Liver (tissue), 9 donors: ENCODE measurements around the gene PHC1. TPM values are rescaled to one million over a fixed set of nuclear protein-coding genes. Genes with fewer than 3 reads are reported as not detected.

Experiments
- DNase-seq: peaks from one replicate; pipeline ENCODE4 v3.0.0-alpha.2; 2017; ENCODE audit warnings: low spot score
- H3K27ac ChIP-seq, 2 donors: one replicate each; pipeline ENCODE4 v1.7.0; 2013; ENCODE audit warnings: inconsistent platforms in 2 of 2, low read length in 2 of 2, control low read depth in 1 of 2, low read depth in 1 of 2, mild to moderate bottlenecking in 1 of 2
- H3K27me3 ChIP-seq, 4 donors: one replicate each; pipeline versions ENCODE4 v1.6.1 to v1.7.0; 2013; ENCODE audit warnings: low read length in 3 of 4, inconsistent platforms in 1 of 4, mild to moderate bottlenecking in 1 of 4, moderate library complexity in 1 of 4; ENCODE audit not compliant: control insufficient read depth in 4 of 4, insufficient read depth in 4 of 4
- H3K36me3 ChIP-seq, 4 donors: one replicate each; pipeline versions ENCODE4 v1.6.1 to v1.7.0; 2013; ENCODE audit warnings: low read length in 3 of 4, mild to moderate bottlenecking in 3 of 4, low read depth in 1 of 4, moderate library complexity in 1 of 4; ENCODE audit not compliant: control insufficient read depth in 4 of 4, insufficient read depth in 3 of 4
- H3K4me1 ChIP-seq, 4 donors: one replicate each; pipeline versions ENCODE4 v1.6.1 to v1.7.0; 2013; ENCODE audit warnings: low read length in 3 of 4, mild to moderate bottlenecking in 3 of 4, moderate library complexity in 1 of 4; ENCODE audit not compliant: control insufficient read depth in 4 of 4, insufficient read depth in 4 of 4
- H3K4me3 ChIP-seq, 3 donors: one replicate each; pipeline versions ENCODE4 v1.6.1 to v1.7.0; 2013; ENCODE audit warnings: low read length in 3 of 3, control low read depth in 1 of 3, low read depth in 1 of 3, mild to moderate bottlenecking in 1 of 3
- H3K9ac ChIP-seq, 2 donors: one replicate each; pipeline ENCODE4 v1.7.0; 2013; ENCODE audit warnings: low read length in 2 of 2, mild to moderate bottlenecking in 2 of 2, moderate library complexity in 2 of 2, control low read depth in 1 of 2, low read depth in 1 of 2
- H3K9me3 ChIP-seq, 4 donors: one replicate each; pipeline versions ENCODE4 v1.6.1 to v1.7.0; 2013; ENCODE audit warnings: low read length in 3 of 4; ENCODE audit not compliant: control insufficient read depth in 4 of 4
- ATF3 ChIP-seq: IDR thresholded peaks from 2 replicates; pipeline ENCODE4 v1.6.1; 2016; ENCODE audit warnings: antibody characterized with exemption
- CTCF ChIP-seq: fragments of 150-350 bp; IDR thresholded peaks from 2 replicates; pipeline ENCODE4 v1.5.1; 2017; ENCODE audit warnings: improper control_type of control experiment, low read depth, low read length; ENCODE audit not compliant: missing input control
- EGR1 ChIP-seq, 2 donors: IDR thresholded peaks; 2 replicates each; pipeline ENCODE4 v1.6.1; 2016 to 2018; ENCODE audit warnings: antibody characterized with exemption in 2 of 2, low read depth in 2 of 2
- FOXA1 ChIP-seq: IDR thresholded peaks from 2 replicates; pipeline ENCODE4 v1.6.1; 2016; ENCODE audit warnings: antibody characterized with exemption
- FOXA2 ChIP-seq: IDR thresholded peaks from 2 replicates; pipeline ENCODE4 v1.6.1; 2016; ENCODE audit warnings: antibody characterized with exemption
- GABPA ChIP-seq, 2 donors: IDR thresholded peaks in 1 of 2; conservative IDR thresholded peaks in 1 of 2; 2 replicates each; pipeline ENCODE4 v1.6.1; 2016; ENCODE audit warnings: antibody characterized with exemption in 2 of 2, mild to moderate bottlenecking in 1 of 2, moderate library complexity in 1 of 2
- HNF4A ChIP-seq, 2 donors: conservative IDR thresholded peaks; 2 replicates each; pipeline ENCODE4 v1.6.1; 2016; ENCODE audit warnings: antibody characterized with exemption in 2 of 2, mild to moderate bottlenecking in 2 of 2
- HNF4G ChIP-seq: IDR thresholded peaks from 2 replicates; pipeline ENCODE4 v1.6.1; 2016; ENCODE audit warnings: antibody characterized with exemption
- JUND ChIP-seq, 2 donors: IDR thresholded peaks; 2 replicates each; pipeline ENCODE4 v1.6.1; 2016; ENCODE audit warnings: antibody characterized with exemption in 2 of 2
- MAX ChIP-seq: IDR thresholded peaks from 2 replicates; pipeline ENCODE4 v1.6.1; 2016; ENCODE audit warnings: antibody characterized with exemption
- NR2F2 ChIP-seq: IDR thresholded peaks from 2 replicates; pipeline ENCODE4 v1.6.1; 2016; ENCODE audit warnings: antibody characterized with exemption
- RAD21 ChIP-seq, 2 donors: IDR thresholded peaks; 2 replicates each; pipeline ENCODE4 v1.6.1; 2016; ENCODE audit warnings: antibody characterized with exemption in 2 of 2, mild to moderate bottlenecking in 2 of 2
- REST ChIP-seq: IDR thresholded peaks from 2 replicates; pipeline ENCODE4 v1.6.1; 2016; ENCODE audit warnings: antibody characterized with exemption, mild to moderate bottlenecking
- RXRA ChIP-seq, 2 donors: IDR thresholded peaks; 2 replicates each; pipeline ENCODE4 v1.6.1; 2017 to 2018; ENCODE audit warnings: antibody characterized with exemption in 2 of 2, mild to moderate bottlenecking in 1 of 2
- SP1 ChIP-seq: IDR thresholded peaks from 2 replicates; pipeline ENCODE4 v1.6.1; 2018; ENCODE audit warnings: antibody characterized with exemption, mild to moderate bottlenecking
- TAF1 ChIP-seq: conservative IDR thresholded peaks from 2 replicates; pipeline ENCODE4 v1.6.1; 2016; ENCODE audit warnings: antibody characterized with exemption, mild to moderate bottlenecking
- YY1 ChIP-seq: IDR thresholded peaks from 2 replicates; pipeline ENCODE4 v1.6.1; 2016; ENCODE audit warnings: antibody characterized with exemption, mild to moderate bottlenecking
- ZBTB33 ChIP-seq: IDR thresholded peaks from 2 replicates; pipeline ENCODE4 v1.6.1; 2016; ENCODE audit warnings: antibody characterized with exemption
- WGBS: extraction: QIAGEN DNeasy Blood & Tissue Kit; methylation state at CpG from one replicate; pipeline ENCODE4 v1.1.7; 2013; 5-methylcytosine and 5-hydroxymethylcytosine counted together
- polyA plus RNA-seq, 2 donors: library from polyadenylated mRNA; stranded (reverse) in 1 of 2; unstranded in 1 of 2; fragments of 200-250 nt in 1 of 2; fragments of >200 nt in 1 of 2; fragmentation: Nextera tagmentation in 1 of 2; extraction: Ambion mirVana in 1 of 2; gene quantifications; one replicate each; pipeline versions ENCODE4 v1.2.1 to v1.2.3, GENCODE V29; 2013 to 2015
- total RNA-seq, 2 donors: library from RNA; depleted of rRNA; stranded (reverse); fragments of >200 nt; gene quantifications; one replicate each; pipeline ENCODE4 v1.2.3, GENCODE V29; 2014
- donor health status: healthy.
- donor health status: healthy.
- donor health status: healthy.
- donor health status: healthy.
- donor health status: healthy.

The PHC1 gene
- total and polyA plus RNA-seq, 4 donors: 2.4 to 7.6 (median 3.9) TPM

GRCh38 chr12:8867009-8867408, 47.3 kb upstream of the PHC1 start:
- H3K4me1 ChIP-seq: no peaks in the 10 kb centered on the region
- H3K9ac ChIP-seq: no peak overlapping the region
- H3K9me3 ChIP-seq: no peaks in the 10 kb centered on the region
- no peaks in the 10 kb centered on the region for H3K36me3 ChIP-seq
- H3K4me3 ChIP-seq: no peak overlapping the region
- no peak for TF ChIP-seq MAX
- TF ChIP-seq REST: no peak
- no peak for TF ChIP-seq TAF1
- no peak for TF ChIP-seq HNF4G
- TF ChIP-seq EGR1 (IDR thresholded peaks at IDR 0.05; ENCODE audit: low read depth in 2 of 2): no peak
- no peak for DNase-seq
- H3K27ac ChIP-seq: no peak overlapping the region
- H3K27me3 ChIP-seq: no peaks in the 10 kb centered on the region

- 94% methylated on average over 6 of the region's 6 CpGs for WGBS
These were observed 46.5 kb upstream of the PHC1 start for GRCh38 chr12:8867786-8868185.

More at GRCh38 chr12:8867786-8868185, 46.5 kb upstream of the PHC1 start:
- no peaks in the 10 kb centered on the region for H3K27me3 ChIP-seq
- TF ChIP-seq CTCF: no peak
- TF ChIP-seq ZBTB33: no peak
- no peak for TF ChIP-seq GABPA (IDR thresholded peaks at IDR 0.05 in 1 of 2, conservative IDR thresholded peaks at IDR 0.05 in 1 of 2)
- no peak for TF ChIP-seq MAX
- no peak for TF ChIP-seq TAF1
- TF ChIP-seq SP1: no peak
- no peak for TF ChIP-seq HNF4A (conservative IDR thresholded peaks at IDR 0.05)
- TF ChIP-seq JUND (IDR thresholded peaks at IDR 0.05): no peak
- TF ChIP-seq YY1: no peak
- TF ChIP-seq ATF3: no peak
- no peak for TF ChIP-seq FOXA2
- TF ChIP-seq RXRA (IDR thresholded peaks at IDR 0.05): no peak
- TF ChIP-seq NR2F2: no peak
- no peak for TF ChIP-seq EGR1 (IDR thresholded peaks at IDR 0.05; ENCODE audit: low read depth in 2 of 2)
- no peak for TF ChIP-seq RAD21 (IDR thresholded peaks at IDR 0.05)
- no peak for TF ChIP-seq HNF4G
- no peak for TF ChIP-seq FOXA1
- TF ChIP-seq REST: no peak
- no peaks in the 10 kb centered on the region for H3K36me3 ChIP-seq
- no peak overlapping the region for H3K4me3 ChIP-seq
- H3K4me1 ChIP-seq: no peaks in the 10 kb centered on the region
- no peaks in the 10 kb centered on the region for H3K9me3 ChIP-seq
- no peak for DNase-seq
- no peak overlapping the region for H3K27ac ChIP-seq
- H3K9ac ChIP-seq: no peak overlapping the region
